Neutrophil (primary cell): ENCODE results near the gene LILRB5.
"Not testable (repeated sequence)": the region's sequence is repeated elsewhere in the genome, so short reads cannot be mapped to it uniquely, and the experiment has no call there.

ENCODE experiments used
- H3K27ac ChIP-seq: fragments of 200-600 bp; sonication (generic); 2 replicates; pipeline ENCODE4 v1.5.1; 2016; ENCODE audit warnings: mild to moderate bottlenecking, moderate library complexity
- H3K27me3 ChIP-seq: fragments of 200-600 bp; sonication (generic); 2 replicates; pipeline ENCODE4 v1.6.0; 2016; ENCODE audit warnings: mild to moderate bottlenecking
- H3K36me3 ChIP-seq: fragments of 200-600 bp; sonication (generic); 2 replicates; pipeline ENCODE4 v1.5.1; 2017
- H3K4me1 ChIP-seq, 2 experiments: fragments of 200-600 bp in 1 of 2; sonication (generic) in 1 of 2; 1 replicate in 1 of 2; 2 replicates in 1 of 2; pipeline versions ENCODE4 v1.5.1 to v1.6.1; 2013 to 2016; ENCODE audit warnings: low read depth in 1 of 2, low read length in 1 of 2, mild to moderate bottlenecking in 1 of 2, moderate library complexity in 1 of 2; ENCODE audit not compliant: control insufficient read depth in 1 of 2, insufficient read depth in 1 of 2
- H3K4me3 ChIP-seq, 2 experiments: fragments of 200-600 bp in 1 of 2; sonication (generic) in 1 of 2; 1 replicate in 1 of 2; 2 replicates in 1 of 2; pipeline ENCODE4 v1.5.1; 2013 to 2016; ENCODE audit warnings: low read depth in 1 of 2, low read length in 1 of 2, mild to moderate bottlenecking in 1 of 2, moderate library complexity in 1 of 2
- H3K9me3 ChIP-seq: fragments of 200-600 bp; sonication (generic); 2 replicates; pipeline ENCODE4 v1.5.1; 2016
- CTCF ChIP-seq: fragments of 200-600 bp; sonication (generic); IDR thresholded peaks from 2 replicates; pipeline ENCODE4 v1.5.1; 2016; ENCODE audit warnings: antibody characterized with exemption

Gene LILRB5

DNA sequence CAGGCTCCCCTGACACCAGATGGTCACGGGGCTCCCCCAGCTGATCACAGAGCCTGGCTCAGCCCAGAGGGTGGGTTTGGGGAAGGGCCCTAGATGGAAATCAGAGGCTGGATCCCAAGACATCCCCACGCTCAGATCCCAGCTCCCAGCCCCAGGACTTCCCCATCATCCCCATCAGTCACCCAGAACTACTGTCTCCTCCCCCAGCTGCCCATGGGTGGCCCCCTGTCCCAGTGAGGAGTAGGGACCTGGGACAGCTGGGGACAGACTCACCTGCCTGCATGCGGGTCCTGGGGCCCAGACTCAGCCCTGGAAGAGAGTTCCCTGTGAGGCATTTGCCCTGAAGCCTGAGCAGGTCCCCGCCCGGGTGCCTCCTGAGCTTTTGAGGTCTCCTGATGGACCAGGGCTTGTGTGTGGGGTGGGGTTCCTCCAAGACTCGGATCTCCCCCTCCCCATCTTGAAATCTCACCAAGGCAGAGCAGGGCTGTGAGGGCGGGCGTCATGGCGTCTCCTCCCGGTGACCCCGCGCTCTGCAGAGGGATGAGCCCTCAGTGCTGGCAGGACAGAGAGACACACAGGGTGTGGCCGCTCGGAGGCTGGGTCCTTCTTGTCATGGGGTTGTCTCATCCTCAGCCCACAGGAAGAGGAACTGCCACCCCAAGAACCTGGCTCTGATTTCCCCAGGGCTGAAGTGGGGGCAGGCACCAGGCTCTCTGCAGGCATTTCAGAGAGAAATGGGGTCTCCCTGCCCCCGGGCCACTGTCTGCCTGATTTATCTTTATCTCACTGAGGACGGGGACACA is 34.4 kb downstream of the LILRB5 start, which contains the start of gene LILRB3:
Gene LILRB3, minus strand, starts transcription at position 534 of the 803 bp plus-strand sequence. Its CDS starts 31 bp downstream, at position 503.
- Histone ChIP-seq H3K27ac (peak within 1 kb of the TSS; percentile 92), H3K36me3 (peaks cover 39% of the 10 kb centered on the region), H3K4me3 (peak within 1 kb of the TSS; percentile 82 to 88), H3K4me1 (peaks cover 52% of the 10 kb centered on the region in 2 experiments)
- not testable (repeated sequence) for H3K9me3 ChIP-seq, H3K27me3 ChIP-seq
- TF ChIP-seq CTCF, result peak; percentile 15

DNA sequence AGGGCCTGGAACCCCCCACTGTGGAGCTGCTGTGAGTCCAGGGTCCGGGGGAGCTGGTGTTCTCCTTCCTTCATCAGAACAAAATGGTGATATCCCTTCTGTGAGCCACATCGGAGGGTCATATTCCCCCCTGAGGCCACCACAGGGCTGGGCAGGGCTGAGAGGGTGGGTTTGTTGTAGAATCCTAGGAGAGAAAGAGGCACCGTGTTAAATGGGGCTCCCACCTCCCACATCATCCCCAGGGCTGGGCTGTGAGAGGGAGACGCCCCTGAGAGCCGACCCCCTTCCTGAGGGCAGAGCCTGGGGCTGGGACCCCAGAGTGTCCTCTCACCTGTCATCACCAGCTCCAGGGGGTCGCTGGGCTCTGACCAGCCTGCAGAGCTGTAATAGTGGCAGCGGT is 35.1 kb downstream of the LILRB5 start:
- Histone ChIP-seq H3K4me1 (peaks cover 53 to 57% of the 10 kb centered on the region in 2 experiments), H3K27ac (peak overlapping the region; percentile 92), H3K4me3 (peak overlapping the region; percentile 82 to 88), H3K36me3 (peaks cover 46% of the 10 kb centered on the region)
- H3K27me3 ChIP-seq, H3K9me3 ChIP-seq: not testable (repeated sequence)

DNA sequence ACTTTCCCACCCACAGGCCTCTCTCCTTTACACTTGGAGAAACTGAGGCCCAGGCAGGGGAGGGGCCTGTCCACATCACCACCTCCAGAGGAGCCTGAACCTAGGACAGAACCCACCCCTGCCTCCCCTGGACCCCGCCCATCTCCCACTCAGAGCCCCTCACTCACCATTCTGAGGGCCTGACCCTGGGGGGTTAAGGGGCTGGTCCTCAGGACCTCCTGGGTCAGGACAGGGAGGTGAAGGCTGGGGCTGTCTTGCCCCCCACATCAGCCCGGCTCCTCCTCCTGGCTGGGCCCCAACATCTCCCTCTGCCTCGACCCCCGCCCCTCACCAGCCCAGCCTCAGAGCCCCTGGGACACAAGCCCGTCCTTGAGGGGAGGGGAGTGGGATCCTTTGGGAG is 37.4 kb downstream of the LILRB5 start:
- H3K9me3 ChIP-seq, H3K27me3 ChIP-seq: not testable (repeated sequence)
- H3K4me3 ChIP-seq, result peak overlapping the region; percentile 32 to 35
- H3K4me1 ChIP-seq, result peaks cover 68 to 73% of the 10 kb centered on the region in 2 experiments
- peak overlapping the region; percentile 79 for H3K27ac ChIP-seq
- peaks cover 66% of the 10 kb centered on the region for H3K36me3 ChIP-seq

DNA sequence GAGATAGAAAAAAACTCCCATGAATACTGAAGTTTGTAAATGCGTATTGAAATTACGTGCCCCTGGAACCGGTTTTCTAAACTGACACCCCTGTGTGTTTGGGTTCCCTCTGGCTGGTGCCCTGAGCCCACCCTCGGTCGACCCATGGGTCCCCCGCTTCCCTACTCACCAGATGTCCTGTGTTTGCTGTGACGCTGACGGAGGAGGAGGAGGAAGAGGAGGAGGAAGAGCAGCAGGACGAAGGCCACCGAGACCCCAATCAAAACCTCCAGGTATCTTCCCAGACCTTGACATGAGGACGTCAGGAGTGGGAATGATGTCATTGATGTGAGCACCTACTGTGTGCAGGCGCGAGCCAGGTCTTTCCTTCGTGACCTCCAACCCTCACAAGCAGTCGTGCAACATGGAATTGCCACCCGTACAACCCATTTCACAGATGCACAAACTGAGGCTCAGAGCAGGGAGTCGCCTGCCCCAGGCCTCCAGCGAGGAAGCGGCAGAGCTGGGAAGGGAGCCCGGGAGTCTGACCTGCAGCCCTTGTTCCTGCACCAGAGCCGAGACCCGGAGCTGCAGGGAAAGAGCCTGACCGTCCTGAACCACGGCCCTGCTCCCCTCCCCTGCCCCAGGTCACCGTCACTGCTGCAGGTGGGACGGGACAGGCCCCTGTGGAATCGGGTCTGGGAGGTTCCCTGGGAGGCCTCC is 38.0 kb downstream of the LILRB5 start:
- H3K4me1 ChIP-seq, result peaks cover 68 to 73% of the 10 kb centered on the region in 2 experiments
- peaks cover 66% of the 10 kb centered on the region for H3K36me3 ChIP-seq
- no peaks in the 10 kb centered on the region for H3K9me3 ChIP-seq
- H3K27ac ChIP-seq, result peak overlapping the region; percentile 79
- peak overlapping the region; percentile 32 to 35 for H3K4me3 ChIP-seq
- no peak for TF ChIP-seq CTCF
- H3K27me3 ChIP-seq, result no peaks in the 10 kb centered on the region

GRCh38 chr19:54218259-54218658 is 38.8 kb downstream of the LILRB5 start:
- Histone ChIP-seq H3K36me3 (peaks cover 66% of the 10 kb centered on the region), H3K4me1 (peaks cover 65 to 72% of the 10 kb centered on the region in 2 experiments), H3K4me3 (peak overlapping the region in 1 of 2 experiments; percentile 32), H3K27me3 (no peaks in the 10 kb centered on the region), H3K27ac (peak overlapping the region; percentile 79), H3K9me3 (no peaks in the 10 kb centered on the region)
- TF ChIP-seq CTCF, result no peak

DNA sequence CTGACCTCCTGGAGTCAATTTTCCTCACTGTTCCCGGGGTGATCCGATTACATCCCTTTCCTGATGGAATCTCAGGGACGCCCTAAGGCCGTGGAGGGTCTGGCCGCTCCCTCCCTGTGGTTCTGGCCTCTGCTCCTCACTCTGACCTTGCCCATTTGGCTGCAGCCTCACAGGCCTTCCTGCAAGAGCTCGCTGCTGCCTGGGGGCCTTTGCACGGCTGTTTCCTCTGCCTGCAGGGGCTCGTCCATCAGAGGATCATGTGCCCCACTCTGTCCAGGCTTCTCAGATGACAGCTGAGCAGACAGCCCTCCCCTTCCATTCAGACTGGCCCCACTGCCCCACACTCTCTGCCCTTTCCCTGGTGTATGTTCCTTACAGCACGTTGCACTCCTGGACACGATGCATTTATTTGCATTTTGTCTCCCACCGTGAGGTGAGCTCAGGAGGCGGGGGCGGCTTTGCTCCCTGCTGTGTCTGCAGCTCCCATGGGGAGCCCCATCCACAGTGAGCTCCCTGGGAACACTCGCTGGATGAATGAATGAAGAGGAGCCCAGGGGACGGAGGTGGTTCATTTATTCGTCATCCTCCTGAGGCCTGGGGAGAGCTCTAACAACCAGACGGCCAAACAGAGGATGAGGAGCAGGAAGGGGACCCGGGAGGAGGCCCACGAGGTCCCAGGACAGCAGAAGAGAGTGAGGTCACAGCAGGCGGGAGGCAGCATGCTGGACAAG is 39.4 kb downstream of the LILRB5 start:
- not testable (repeated sequence) for H3K9me3 ChIP-seq, H3K4me3 ChIP-seq, H3K27me3 ChIP-seq
- H3K27ac ChIP-seq, result peak overlapping the region; percentile 79
- H3K36me3 ChIP-seq, result peaks cover 66% of the 10 kb centered on the region
- H3K4me1 ChIP-seq, result peaks cover 65 to 73% of the 10 kb centered on the region in 2 experiments
